IPS DF 19.7 (cell line): ENCODE data around the gene NUP54.

ENCODE experiments used
- DNase-seq: peaks from one replicate; pipeline ENCODE4 v3.0.0-alpha.2; 2013; ENCODE audit warnings: low read depth, low spot score

Gene NUP54

GRCh38 chr4:76067652-76068286, 80.4 kb downstream of the NUP54 start:
- DNase-seq, result peak; percentile 33

GRCh38 chr4:76066546-76066945, 81.7 kb downstream of the NUP54 start:
- DNase-seq, result no peak
